ENCODE results near the gene APOB. TPM values are rescaled to one million over a fixed set of nuclear protein-coding genes. Genes with fewer than 3 reads are reported as not detected.

The APOB gene
- total RNA-seq, 4 donors from 2014 or later = 0.11 to 0.13 TPM; not detected in 2

DNA sequence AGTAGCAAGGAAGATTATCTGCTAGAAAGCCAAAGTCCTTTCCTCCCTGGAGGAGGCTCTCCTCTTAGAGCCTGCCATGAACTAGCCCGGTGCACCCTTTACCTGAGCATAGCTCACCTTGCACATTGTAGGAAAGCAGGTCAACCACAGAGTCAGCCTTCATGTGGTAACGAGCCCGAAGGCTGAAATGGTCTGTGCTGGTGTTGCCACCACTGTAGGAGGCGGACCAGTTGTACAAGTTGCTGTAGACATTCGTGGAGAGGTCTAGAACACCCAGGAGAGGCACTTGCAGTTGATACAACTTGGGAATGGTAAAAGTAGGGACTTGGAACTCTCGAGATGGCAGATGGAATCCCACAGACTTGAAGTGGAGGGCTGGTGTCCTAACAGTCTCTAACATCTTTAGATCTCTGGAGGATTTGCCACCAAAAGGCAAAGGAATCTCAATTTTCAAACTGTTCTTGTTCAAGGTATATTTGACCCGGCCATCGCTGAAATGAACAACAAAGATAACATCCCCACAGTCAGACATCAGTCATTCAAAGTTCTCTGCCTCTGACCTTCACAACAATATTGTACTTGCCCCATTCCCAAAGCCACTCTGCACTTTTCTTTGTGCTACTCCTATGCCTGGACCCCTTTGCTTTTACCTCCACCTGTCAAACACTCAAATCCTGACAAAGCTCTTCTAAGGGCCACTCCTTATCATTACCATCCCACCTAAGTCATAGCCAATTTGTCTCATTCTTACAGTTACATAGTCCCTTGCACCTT, 30.6 kb downstream of the APOB start:
- WGBS, 2 donors = 81 to 89% methylated on average over 8 of the region's 8 CpGs
- no peak for DNase-seq
- TF ChIP-seq, protein P1, sequence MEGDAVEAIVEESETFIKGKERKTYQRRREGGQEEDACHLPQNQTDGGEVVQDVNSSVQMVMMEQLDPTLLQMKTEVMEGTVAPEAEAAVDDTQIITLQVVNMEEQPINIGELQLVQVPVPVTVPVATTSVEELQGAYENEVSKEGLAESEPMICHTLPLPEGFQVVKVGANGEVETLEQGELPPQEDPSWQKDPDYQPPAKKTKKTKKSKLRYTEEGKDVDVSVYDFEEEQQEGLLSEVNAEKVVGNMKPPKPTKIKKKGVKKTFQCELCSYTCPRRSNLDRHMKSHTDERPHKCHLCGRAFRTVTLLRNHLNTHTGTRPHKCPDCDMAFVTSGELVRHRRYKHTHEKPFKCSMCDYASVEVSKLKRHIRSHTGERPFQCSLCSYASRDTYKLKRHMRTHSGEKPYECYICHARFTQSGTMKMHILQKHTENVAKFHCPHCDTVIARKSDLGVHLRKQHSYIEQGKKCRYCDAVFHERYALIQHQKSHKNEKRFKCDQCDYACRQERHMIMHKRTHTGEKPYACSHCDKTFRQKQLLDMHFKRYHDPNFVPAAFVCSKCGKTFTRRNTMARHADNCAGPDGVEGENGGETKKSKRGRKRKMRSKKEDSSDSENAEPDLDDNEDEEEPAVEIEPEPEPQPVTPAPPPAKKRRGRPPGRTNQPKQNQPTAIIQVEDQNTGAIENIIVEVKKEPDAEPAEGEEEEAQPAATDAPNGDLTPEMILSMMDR (IDR thresholded peaks at IDR 0.05) = no peak
- TF ChIP-seq POLR2A (IDR thresholded peaks at IDR 0.05) = no peak
- intact Hi-C loops (cut with DNase I) = no loop called here
- no peak overlapping the region for H3K27ac ChIP-seq
- H3K9me3 ChIP-seq = no peaks in the 10 kb centered on the region
- H3K27me3 ChIP-seq = no peaks in the 10 kb centered on the region
- H3K4me3 ChIP-seq (replicated peaks in 1 of 3) = no peak overlapping the region
- H3K36me3 ChIP-seq = no peaks in the 10 kb centered on the region
- no peaks in the 10 kb centered on the region for H3K4me1 ChIP-seq

DNA sequence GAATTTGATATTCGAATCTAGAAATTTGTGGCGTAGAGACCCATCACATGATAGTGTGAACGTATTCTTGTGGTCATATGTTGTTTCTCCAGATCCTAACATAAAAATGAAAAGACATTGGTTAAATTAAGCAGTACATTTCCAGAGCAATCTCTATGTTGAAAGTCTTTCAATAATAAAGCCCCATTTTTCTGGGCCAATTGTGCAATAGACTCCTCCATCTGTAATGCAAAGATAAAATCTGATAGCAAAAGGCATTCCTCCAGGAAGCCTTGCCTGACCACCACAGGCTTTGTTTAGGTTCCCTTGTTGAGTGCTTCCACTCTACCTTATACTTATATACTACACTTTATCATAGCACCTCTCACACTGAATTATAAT, 31.3 kb downstream of the APOB start:
- H3K27me3 ChIP-seq = no peaks in the 10 kb centered on the region
- WGBS, 2 donors = 94% methylated on average over 3 of the region's 3 CpGs
- no peak overlapping the region for H3K4me3 ChIP-seq (replicated peaks in 1 of 3)
- no peaks in the 10 kb centered on the region for H3K36me3 ChIP-seq
- TF ChIP-seq, protein P1 (IDR thresholded peaks at IDR 0.05) = no peak
- no peak for TF ChIP-seq POLR2A (IDR thresholded peaks at IDR 0.05)
- no peak overlapping the region for H3K27ac ChIP-seq
- H3K4me1 ChIP-seq = no peaks in the 10 kb centered on the region
- no peaks in the 10 kb centered on the region for H3K9me3 ChIP-seq
- no peak for DNase-seq
- intact Hi-C loops (cut with DNase I) = no loop called here

DNA sequence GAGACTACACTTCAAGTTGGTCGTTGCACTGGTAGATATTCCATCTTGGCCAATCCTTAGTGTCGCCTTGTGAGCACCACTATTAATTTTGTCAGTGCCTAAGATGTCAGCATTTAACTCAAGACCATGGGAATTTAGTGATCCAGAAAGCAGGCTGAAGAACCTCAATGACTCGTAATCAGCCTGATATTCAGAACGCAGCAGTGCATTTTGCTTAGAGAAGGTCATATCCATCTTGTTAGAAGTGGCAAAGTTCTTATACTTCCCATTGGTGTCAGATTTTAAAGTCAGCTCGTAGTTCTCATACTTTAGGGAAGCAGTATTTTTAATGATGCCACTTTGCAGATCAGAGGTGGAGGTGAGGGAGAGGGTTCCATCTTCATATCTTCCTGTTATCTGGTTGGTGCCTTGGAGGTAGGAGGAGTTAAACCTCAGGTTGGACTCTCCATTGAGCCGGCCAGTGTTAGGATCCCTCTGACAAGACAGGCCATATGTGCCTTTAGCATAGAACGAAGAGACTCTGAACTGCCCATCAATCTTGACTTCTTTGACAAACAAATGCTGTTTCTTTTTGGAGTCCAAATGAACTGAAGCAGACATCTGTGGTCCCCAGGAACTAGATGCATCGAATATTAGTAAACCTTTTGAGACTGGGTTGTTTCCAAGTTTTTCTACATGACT, 31.9 kb downstream of the APOB start:
- no peaks in the 10 kb centered on the region for H3K9me3 ChIP-seq
- TF ChIP-seq, protein P1 (IDR thresholded peaks at IDR 0.05) = no peak
- TF ChIP-seq POLR2A (IDR thresholded peaks at IDR 0.05) = no peak
- H3K27me3 ChIP-seq = no peaks in the 10 kb centered on the region
- no peak overlapping the region for H3K27ac ChIP-seq
- DNase-seq = no peak
- no peaks in the 10 kb centered on the region for H3K36me3 ChIP-seq
- intact Hi-C loops (cut with DNase I) = no loop called here
- WGBS, 2 donors = 89 to 90% methylated on average over 8 of the region's 8 CpGs
- H3K4me3 ChIP-seq (replicated peaks in 1 of 3) = no peak overlapping the region
- H3K4me1 ChIP-seq = no peaks in the 10 kb centered on the region

DNA sequence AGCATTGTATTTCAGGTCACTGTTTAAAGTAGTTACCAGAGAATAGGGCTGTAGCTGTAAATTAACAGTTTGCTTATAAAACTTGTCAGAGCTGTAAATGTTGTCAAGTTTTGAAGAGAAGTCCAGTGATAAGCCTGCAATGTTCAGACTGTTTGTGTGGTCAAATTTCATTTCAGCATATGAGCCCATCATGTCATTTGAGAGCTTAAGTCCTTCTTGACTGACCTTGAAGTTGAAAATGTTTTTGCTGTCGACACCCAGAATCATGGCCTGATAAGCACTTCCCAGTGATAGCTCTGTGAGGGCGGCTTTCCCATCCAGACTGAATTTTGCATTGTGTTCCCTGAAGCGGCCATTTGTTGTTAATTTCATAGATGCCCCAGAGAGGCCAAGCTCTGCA, 32.4 kb downstream of the APOB start:
- Histone ChIP-seq H3K27ac (no peak overlapping the region), H3K4me3 (replicated peaks in 1 of 3) (no peak overlapping the region), H3K4me1 (no peaks in the 10 kb centered on the region), H3K9me3 (no peaks in the 10 kb centered on the region), H3K27me3 (no peaks in the 10 kb centered on the region), H3K36me3 (no peaks in the 10 kb centered on the region)
- no peak for DNase-seq
- 88 to 89% methylated on average over 3 of the region's 3 CpGs for WGBS, 2 donors
- intact Hi-C loops (cut with DNase I) = no loop called here
- TF ChIP-seq, protein P1 (IDR thresholded peaks at IDR 0.05) = no peak
- TF ChIP-seq POLR2A (IDR thresholded peaks at IDR 0.05) = no peak

DNA sequence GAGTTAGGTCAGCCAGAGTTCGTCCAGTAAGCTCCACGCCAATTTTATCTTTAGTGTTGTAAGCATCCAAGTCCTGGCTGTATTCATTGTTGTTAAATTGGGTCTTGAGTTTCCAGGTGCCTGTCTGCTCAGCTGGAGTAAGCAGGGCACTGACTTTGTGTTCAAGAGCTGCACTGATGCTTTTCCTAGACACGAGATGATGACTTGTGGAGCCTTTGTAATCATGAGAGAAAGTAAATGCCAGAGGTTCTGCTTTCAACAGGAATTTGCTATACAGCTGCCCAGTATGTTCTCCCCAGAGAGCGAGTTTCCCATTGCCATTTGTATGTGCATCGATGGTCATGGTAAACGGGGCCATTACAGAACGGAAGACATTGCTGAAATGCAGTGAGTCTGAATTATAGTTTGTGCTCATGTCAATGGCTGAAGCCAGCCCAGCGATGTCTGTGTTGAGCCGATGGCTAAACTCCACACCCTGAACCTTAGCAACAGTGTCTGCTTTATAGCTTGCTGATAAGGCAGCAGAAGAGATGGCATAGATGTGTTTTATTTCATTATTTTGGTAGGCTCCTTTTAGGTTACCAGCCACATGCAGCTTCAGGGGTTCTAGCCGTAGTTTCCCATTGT, 32.9 kb downstream of the APOB start:
- TF ChIP-seq, protein P1 (IDR thresholded peaks at IDR 0.05) = no peak
- TF ChIP-seq POLR2A (IDR thresholded peaks at IDR 0.05) = no peak
- no peaks in the 10 kb centered on the region for H3K27me3 ChIP-seq
- intact Hi-C loops (cut with DNase I) = no loop called here
- H3K36me3 ChIP-seq = no peaks in the 10 kb centered on the region
- DNase-seq = no peak
- H3K4me3 ChIP-seq (replicated peaks in 1 of 3) = no peak overlapping the region
- H3K9me3 ChIP-seq = no peaks in the 10 kb centered on the region
- no peaks in the 10 kb centered on the region for H3K4me1 ChIP-seq
- 74 to 79% methylated on average over 10 of the region's 10 CpGs for WGBS, 2 donors
- no peak overlapping the region for H3K27ac ChIP-seq
